Fibroblast of villous mesenchyme (primary cell): Measurements from ENCODE around the gene TRANK1. TPM values are rescaled to one million over a fixed set of nuclear protein-coding genes. Genes with fewer than 3 reads are reported as not detected.

Experiments used
- DNase-seq: peaks from one replicate; pipeline ENCODE4 v3.0.0-alpha.2; 2010; ENCODE audit warnings: low read depth
- H3K4me3 ChIP-seq: 2 replicates; pipeline ENCODE4 v1.5.1; 2011; ENCODE audit warnings: low read depth, mild to moderate bottlenecking, low read length
- CTCF ChIP-seq: IDR thresholded peaks from 2 replicates; pipeline ENCODE4 v1.5.1; 2012; ENCODE audit warnings: low read depth, mild to moderate bottlenecking, low read length; ENCODE audit not compliant: insufficient read depth
- total RNA-seq: library from RNA; depleted of rRNA; stranded (reverse); fragments of >200 nt; gene quantifications from 2 replicates; pipeline ENCODE4 v1.2.3, GENCODE V29; 2012

Gene TRANK1
- total RNA-seq, 1 donor = 13.4 TPM

GRCh38 chr3:36817806-36818533 lies 126.9 kb downstream of the TRANK1 start:
- DNase-seq = no peak
- H3K4me3 ChIP-seq = no peak overlapping the region
- no peak for TF ChIP-seq CTCF

GRCh38 chr3:36815375-36815774 lies 129.5 kb downstream of the TRANK1 start:
- no peak for DNase-seq
- TF ChIP-seq CTCF = no peak
- H3K4me3 ChIP-seq = no peak overlapping the region

GRCh38 chr3:36814776-36815175 lies 130.1 kb downstream of the TRANK1 start:
- peak; percentile 37 for TF ChIP-seq CTCF
- no peak overlapping the region for H3K4me3 ChIP-seq
- no peak for DNase-seq

GRCh38 chr3:36814066-36814717 lies 130.7 kb downstream of the TRANK1 start:
- H3K4me3 ChIP-seq = no peak overlapping the region
- no peak for TF ChIP-seq CTCF
- no peak for DNase-seq

- no peak for DNase-seq
- no peak for TF ChIP-seq CTCF
- H3K4me3 ChIP-seq = no peak overlapping the region
These were observed 131.5 kb downstream of the TRANK1 start for GRCh38 chr3:36813305-36813704.

GRCh38 chr3:36812240-36812639 lies 132.6 kb downstream of the TRANK1 start:
- no peak for DNase-seq
- TF ChIP-seq CTCF = no peak
- no peak overlapping the region for H3K4me3 ChIP-seq
